Measurements from ENCODE around the gene HHIPL1.

Gene HHIPL1

GRCh38 chr14:99621948-99622347 lies 23.0 kb upstream of the HHIPL1 start:
- TF ChIP-seq CTCF (IDR thresholded peaks at IDR 0.05; ENCODE audit: borderline replicate concordance, insufficient read depth, low read depth, low read length): no peak

GRCh38 chr14:99624024-99624423 lies 20.9 kb upstream of the HHIPL1 start:
- no peak for TF ChIP-seq CTCF (IDR thresholded peaks at IDR 0.05; ENCODE audit: borderline replicate concordance, insufficient read depth, low read depth, low read length)

More at GRCh38 chr14:99621948-99622347, 23.0 kb upstream of the HHIPL1 start:
- no peak overlapping the region for H3K4me3 ChIP-seq (ENCODE audit: low read depth, low read length)

GRCh38 chr14:99624971-99625370 lies 20.0 kb upstream of the HHIPL1 start:
- no peak for TF ChIP-seq CTCF (IDR thresholded peaks at IDR 0.05; ENCODE audit: borderline replicate concordance, insufficient read depth, low read depth, low read length)
- no peak overlapping the region for H3K4me3 ChIP-seq (ENCODE audit: low read depth, low read length)

More at GRCh38 chr14:99624024-99624423, 20.9 kb upstream of the HHIPL1 start:
- H3K4me3 ChIP-seq (ENCODE audit: low read depth, low read length): no peak overlapping the region

- no peak for TF ChIP-seq CTCF (IDR thresholded peaks at IDR 0.05; ENCODE audit: borderline replicate concordance, insufficient read depth, low read depth, low read length)
- no peak overlapping the region for H3K4me3 ChIP-seq (ENCODE audit: low read depth, low read length)
These were observed 19.5 kb upstream of the HHIPL1 start for GRCh38 chr14:99625476-99625875.

- H3K4me3 ChIP-seq (ENCODE audit: low read depth, low read length): no peak overlapping the region
- TF ChIP-seq CTCF (IDR thresholded peaks at IDR 0.05; ENCODE audit: borderline replicate concordance, insufficient read depth, low read depth, low read length): no peak
These were observed 18.8 kb upstream of the HHIPL1 start for GRCh38 chr14:99626041-99626648.

- no peak overlapping the region for H3K4me3 ChIP-seq (ENCODE audit: low read depth, low read length)
- no peak for TF ChIP-seq CTCF (IDR thresholded peaks at IDR 0.05; ENCODE audit: borderline replicate concordance, insufficient read depth, low read depth, low read length)
These were observed 17.8 kb upstream of the HHIPL1 start for GRCh38 chr14:99627100-99627499.

Measured in GM12875 (cell line).